GM12873 (cell line): Measurements from ENCODE around the gene COQ9.

Experiments used
- TF ChIP-seq, protein P1 (sequence below): IDR thresholded peaks from 2 replicates; pipeline ENCODE4 v1.5.1; 2012; ENCODE audit warnings: low read depth, mild to moderate bottlenecking, moderate library complexity, low read length, control low read depth; ENCODE audit not compliant: insufficient read depth; ENCODE audit errors: missing control alignments

The COQ9 gene

GRCh38 chr16:57485091-57485915 is 38.0 kb downstream of the COQ9 start:
- TF ChIP-seq, protein P1, sequence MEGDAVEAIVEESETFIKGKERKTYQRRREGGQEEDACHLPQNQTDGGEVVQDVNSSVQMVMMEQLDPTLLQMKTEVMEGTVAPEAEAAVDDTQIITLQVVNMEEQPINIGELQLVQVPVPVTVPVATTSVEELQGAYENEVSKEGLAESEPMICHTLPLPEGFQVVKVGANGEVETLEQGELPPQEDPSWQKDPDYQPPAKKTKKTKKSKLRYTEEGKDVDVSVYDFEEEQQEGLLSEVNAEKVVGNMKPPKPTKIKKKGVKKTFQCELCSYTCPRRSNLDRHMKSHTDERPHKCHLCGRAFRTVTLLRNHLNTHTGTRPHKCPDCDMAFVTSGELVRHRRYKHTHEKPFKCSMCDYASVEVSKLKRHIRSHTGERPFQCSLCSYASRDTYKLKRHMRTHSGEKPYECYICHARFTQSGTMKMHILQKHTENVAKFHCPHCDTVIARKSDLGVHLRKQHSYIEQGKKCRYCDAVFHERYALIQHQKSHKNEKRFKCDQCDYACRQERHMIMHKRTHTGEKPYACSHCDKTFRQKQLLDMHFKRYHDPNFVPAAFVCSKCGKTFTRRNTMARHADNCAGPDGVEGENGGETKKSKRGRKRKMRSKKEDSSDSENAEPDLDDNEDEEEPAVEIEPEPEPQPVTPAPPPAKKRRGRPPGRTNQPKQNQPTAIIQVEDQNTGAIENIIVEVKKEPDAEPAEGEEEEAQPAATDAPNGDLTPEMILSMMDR, result no peak

DNA sequence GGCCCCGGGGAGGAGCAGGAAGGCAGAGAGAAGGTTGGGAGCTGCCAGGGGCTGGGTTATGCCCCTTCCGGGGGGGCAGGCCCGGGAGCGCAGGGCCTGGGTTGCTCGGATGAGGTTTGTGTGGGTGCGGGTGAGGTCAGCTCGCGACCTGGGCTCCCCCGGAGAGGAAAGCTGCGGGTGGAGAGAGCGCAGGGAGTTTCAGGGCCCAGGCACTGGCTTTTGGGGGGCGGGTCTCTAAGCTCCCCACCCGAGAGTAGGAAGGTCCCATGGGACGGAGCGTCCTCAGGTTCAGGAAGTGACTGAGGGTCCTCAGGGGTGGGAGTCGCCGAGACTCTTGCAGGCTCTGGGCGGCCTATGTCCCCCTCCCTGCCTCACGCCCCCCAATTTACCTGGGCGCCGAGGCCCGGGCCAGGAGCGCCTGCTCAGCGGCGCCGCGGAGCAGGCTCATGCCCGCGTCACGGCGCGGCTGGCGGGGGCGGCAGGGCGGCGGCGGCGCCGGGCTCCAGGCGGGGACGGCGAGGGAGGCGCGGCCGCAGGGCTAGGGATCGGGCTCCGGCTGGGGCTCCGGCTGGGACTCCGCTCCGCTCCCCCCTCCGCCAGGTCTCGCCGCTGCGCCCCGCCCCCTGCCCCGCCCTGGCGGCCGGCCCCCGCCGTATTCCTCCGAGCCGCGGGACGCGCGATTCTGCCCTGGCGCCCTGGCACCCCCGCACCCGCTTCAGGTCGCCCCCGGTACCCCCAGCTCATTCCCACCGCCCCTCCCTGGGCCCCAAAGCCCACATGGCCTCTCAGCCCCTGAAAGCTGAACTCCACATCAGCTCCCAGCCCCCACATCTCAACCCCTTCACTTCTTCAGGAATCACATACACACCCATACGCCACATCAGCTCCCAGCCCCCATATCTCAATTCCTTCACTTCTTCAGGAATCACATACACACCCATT is 38.9 kb downstream of the COQ9 start, which contains the start of gene DOK4:
DOK4 (minus strand) TSS at position 578 of the 942 bp plus-strand sequence. CDS start 6,986 bp downstream, outside the sequence.
- TF ChIP-seq, protein P1, result no peak

GRCh38 chr16:57486858-57487834 is 39.9 kb downstream of the COQ9 start:
- TF ChIP-seq, protein P1, result no peak

- TF ChIP-seq, protein P1, result no peak
Observed at GRCh38 chr16:57489229-57489628, 42.0 kb downstream of the COQ9 start.

GRCh38 chr16:57493767-57494166 is 46.5 kb downstream of the COQ9 start:
- TF ChIP-seq, protein P1, result no peak

DNA sequence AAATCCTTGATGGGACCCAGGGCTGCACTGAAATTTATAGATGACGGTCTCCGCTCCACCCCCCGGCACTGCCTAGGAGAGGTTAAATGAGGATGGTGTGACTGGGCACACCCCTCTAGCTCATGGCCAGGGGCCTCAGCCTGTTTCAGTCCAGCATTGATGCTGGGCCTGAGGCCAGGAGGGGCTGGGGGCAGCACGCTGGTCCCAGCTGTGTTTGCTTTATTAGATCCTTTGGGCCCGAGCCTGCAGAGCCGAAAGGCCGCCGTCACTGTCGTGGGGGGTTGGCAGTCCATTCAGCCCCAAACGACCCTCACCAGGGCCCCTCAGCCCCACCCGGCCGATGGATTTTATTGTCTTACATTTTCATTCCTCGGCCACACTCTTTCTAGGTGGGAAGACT is 49.8 kb downstream of the COQ9 start:
- TF ChIP-seq, protein P1, result no peak
